Measurements from ENCODE around the gene SPRY1.

The SPRY1 gene

GRCh38 chr4:123396307-123397143 is at the start of gene SPRY1:
TSS of gene SPRY1 (plus strand) at chr4:123396795. CDS start at chr4:123401592, 4,797 bp downstream.
- DNase-seq, result peak; percentile 95

DNA sequence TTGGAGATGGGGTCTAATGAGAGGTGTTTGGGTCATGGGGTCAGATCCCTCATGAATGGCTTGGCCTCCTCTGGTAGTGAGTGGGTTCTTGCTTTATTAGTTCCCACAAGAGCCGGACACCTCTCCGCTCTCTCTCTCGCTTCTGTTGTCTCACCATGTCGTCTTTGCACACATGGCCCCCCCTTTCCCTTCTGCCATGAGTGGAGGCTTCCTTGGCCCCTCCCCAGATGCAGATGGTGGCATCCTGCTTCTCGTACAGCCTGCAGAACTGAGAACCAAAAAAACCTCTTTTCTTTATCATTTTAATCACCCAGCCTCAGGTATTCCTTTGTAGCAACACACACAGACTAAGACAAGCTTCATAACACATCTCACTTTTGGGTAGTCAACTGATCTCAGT is 49.6 kb upstream of the SPRY1 start:
- no peak for DNase-seq

GRCh38 chr4:123348946-123349345 is 47.6 kb upstream of the SPRY1 start:
- no peak for DNase-seq

- DNase-seq, result no peak
Observed at GRCh38 chr4:123349421-123350190, 47.0 kb upstream of the SPRY1 start.

- DNase-seq, result no peak
Observed at GRCh38 chr4:123350191-123350544, 46.4 kb upstream of the SPRY1 start.

- DNase-seq, result no peak
Observed at GRCh38 chr4:123350726-123351125, 45.9 kb upstream of the SPRY1 start.

- no peak for DNase-seq
Observed at GRCh38 chr4:123351713-123352112, 44.9 kb upstream of the SPRY1 start.

DNA sequence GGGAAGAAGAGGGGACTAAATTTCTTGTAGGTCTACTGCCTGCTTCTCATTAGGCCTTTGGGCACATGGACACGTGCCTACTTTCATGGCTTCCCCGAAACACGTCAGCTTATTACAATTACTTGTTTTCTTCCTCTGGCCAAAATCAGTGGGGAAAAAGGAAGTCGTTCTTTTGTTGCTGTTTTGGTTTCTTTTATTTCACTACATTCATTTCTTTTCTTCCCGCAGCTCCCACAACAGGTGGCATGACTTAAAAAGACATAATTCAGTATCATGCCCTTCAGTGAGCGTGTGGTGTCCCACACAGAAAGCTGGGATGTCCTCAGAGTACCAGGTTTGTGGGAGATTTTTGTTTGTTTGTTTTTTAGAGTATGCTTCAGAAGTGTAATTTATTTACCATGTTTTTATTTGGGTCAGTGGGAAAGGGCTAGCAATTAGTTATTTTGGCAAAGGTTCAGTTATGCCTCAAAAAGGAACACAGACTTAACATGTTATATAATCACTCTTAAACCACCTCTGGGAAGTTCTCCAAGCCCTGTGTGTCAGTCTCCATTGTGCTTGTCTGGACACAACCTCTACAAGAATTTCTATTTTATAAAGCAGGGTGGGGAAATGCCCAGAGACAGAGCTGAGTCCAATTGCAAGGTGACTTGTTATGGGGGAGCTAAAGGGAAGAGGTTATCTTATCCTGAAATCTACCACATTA is 44.2 kb upstream of the SPRY1 start:
- no peak for DNase-seq

GRCh38 chr4:123352966-123353365 is 43.6 kb upstream of the SPRY1 start:
- no peak for DNase-seq

DNA sequence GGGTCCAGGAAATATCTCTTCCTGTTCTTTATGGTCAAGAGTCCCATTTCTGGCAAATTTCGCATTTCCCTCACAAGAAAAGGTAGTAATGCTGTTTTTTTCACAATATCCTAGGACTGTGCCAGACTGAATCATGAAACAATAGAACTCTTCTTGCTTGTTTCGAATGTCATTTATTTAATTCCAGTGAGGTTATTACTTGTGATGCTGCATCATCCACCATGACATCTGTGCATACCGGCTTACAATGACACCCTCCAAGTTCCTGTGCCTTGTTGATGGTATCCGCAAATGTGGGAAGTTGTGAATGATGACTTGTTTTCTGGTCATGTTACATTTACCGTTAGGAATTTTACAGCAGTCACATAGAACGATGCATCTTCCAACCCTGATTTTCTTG is 42.9 kb upstream of the SPRY1 start:
- no peak for DNase-seq

DNA sequence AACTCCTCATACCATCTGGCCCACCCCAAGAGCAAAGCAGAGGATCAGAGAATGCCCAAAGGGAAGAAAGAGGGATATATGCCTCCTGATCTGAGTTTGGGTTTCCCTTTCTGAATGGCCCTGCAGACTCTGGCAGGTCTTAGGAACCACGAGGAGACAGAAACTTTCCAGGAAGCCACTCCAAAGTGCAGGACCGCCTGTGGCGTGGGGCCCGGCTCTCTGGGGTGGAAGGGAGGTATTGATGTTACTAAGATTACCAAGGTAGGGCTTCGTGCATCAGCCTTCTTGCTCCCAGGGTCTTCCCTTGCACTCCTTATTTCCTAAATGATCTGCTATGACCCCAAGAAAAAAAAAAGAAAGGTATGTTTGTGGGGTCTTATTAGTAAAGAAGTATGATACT is 41.9 kb upstream of the SPRY1 start:
- no peak for DNase-seq

GRCh38 chr4:123356921-123357320 is 39.7 kb upstream of the SPRY1 start:
- no peak for DNase-seq

- no peak for DNase-seq
Observed at GRCh38 chr4:123359449-123360315, 36.9 kb upstream of the SPRY1 start.

GRCh38 chr4:123361195-123361861 is 35.3 kb upstream of the SPRY1 start:
- DNase-seq, result no peak

GRCh38 chr4:123362103-123362502 is 34.5 kb upstream of the SPRY1 start:
- no peak for DNase-seq

DNA sequence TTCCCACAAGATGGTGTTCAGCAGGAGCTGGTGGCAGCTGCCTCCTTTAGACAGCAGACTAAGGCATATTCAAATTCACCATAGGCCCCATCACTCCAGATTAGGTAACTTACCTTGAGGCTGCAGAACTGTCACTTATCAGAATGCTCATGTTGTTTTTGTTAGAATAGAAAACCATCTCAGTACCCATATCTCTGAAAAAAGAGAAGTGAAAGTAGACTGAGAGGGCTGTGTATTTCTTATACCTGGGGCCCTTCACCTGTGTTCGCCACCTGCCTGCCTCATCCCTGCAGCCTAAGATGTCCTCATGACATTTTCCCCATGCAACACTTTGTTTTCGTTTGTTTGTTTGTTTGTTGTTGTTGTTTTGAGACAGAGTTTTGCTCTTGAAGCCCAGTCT is 32.9 kb upstream of the SPRY1 start:
- no peak for DNase-seq

DNA sequence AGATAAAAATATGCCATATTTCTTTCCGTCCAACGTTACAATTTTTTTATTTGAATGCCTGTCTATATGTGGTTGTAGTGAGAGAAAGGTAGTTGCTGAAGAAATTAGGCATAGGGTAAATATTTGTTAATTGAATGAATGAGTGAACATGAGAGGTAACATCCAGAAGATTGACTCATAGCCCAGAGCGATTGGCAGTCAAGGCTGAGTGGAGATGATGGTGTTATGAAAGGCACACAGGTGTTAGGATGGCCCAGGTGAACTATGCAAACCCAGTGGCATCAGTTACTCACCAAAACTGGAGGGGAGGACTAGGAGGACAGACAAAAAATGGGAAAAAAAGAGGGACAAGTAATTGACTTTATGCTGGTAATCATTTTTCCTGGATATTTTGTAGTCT is 31.7 kb upstream of the SPRY1 start:
- DNase-seq, result no peak

DNA sequence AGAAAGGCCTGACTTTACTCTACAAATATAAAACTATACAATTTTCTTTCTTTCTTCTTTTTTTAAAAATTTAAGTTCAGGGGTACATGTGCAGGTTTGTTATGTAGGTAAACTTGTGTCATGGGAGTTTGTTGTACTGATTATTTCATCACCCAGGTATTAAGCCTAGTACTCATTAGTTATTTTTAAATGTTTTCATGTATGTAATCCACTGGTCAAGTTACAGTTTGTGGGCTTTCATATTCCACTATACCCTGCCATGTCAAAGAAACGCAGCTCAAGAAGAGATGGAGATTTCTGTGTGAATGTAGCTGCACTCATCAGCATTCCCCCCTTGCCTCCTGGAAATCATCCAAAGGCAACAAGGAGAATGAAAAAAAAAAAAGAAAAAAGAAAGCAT is 31.2 kb upstream of the SPRY1 start:
- DNase-seq, result no peak

- no peak for DNase-seq
Observed at GRCh38 chr4:123366144-123366748, 30.3 kb upstream of the SPRY1 start.

DNA sequence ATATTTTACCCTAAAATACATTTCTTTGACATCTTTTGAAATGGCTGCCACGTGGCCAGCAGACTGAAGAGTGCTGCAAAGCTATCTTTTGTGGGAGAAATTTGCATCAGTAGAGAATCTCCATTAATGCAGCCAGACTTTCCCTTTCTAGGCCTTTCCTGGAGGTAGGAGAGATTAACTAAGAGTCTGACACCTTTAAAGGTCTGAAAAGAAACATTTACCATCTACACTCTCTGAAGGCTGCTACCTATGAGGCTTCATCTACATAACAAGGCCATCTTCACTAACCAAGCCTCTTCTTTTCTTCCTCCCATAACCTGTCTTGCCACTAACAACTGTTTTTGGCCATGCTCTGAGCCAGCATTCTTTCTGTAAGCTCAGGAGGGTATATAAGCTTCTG is 17.8 kb upstream of the SPRY1 start:
- DNase-seq, result no peak

DNA sequence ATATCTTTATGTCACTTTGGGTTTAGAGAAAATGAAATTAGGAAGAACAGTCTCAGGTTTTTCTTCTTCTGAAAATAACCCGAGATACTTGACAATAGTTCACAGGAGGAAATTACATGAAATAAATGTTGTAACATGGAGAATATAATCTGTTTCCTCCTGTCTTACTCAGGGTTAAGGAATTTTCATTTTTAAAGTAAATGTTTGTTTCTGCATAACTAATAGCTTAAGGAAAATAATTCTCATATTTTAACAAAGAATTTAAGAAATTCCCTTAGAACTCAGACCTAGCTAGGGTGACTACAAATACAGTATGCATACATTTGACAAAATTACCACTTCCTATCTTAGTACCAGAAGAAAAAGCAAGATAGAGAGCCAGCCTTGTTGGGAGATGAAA is 17.2 kb upstream of the SPRY1 start:
- no peak for DNase-seq

Data from femur (tissue), 1 donor.